Thoracic aorta (tissue), 2 donors: ENCODE measurements around the gene ZBTB7C. TPM values are rescaled to one million over a fixed set of nuclear protein-coding genes. Genes with fewer than 3 reads are reported as not detected.

Source experiments
- ATAC-seq: fragments of 150-250 bp; one replicate; pipeline ENCODE4 v1.8.0; 2017; ENCODE audit warnings: low read depth; ENCODE audit not compliant: insufficient number of reproducible peaks, low FRiP score
- DNase-seq: peaks from one replicate; pipeline ENCODE4 v3.0.0-alpha.2; 2020; ENCODE audit warnings: low spot score
- H3K27ac ChIP-seq, 2 donors: fragments of 200-600 bp; sonication (generic); 1 replicate in 1 of 2; 2 replicates in 1 of 2; pipeline ENCODE4 v1.5.1; 2016; ENCODE audit warnings: mild to moderate bottlenecking in 2 of 2, moderate library complexity in 2 of 2
- H3K27me3 ChIP-seq: fragments of 200-600 bp; sonication (generic); replicated peaks from 2 replicates; pipeline ENCODE4 v1.6.0; 2016; ENCODE audit warnings: mild to moderate bottlenecking; ENCODE audit not compliant: insufficient read depth
- H3K36me3 ChIP-seq: fragments of 200-600 bp; sonication (generic); one replicate; pipeline ENCODE4 v1.5.1; 2016
- H3K4me1 ChIP-seq, 2 donors: fragments of 200-600 bp; sonication (generic); 1 replicate in 1 of 2; 2 replicates in 1 of 2; pipeline versions ENCODE4 v1.5.1 to v1.6.0; 2016; ENCODE audit warnings: low read depth in 2 of 2, mild to moderate bottlenecking in 1 of 2; ENCODE audit not compliant: control insufficient read depth in 1 of 2
- H3K4me3 ChIP-seq: fragments of 200-600 bp; sonication (generic); 2 replicates; pipeline ENCODE4 v1.5.1; 2016; ENCODE audit warnings: mild to moderate bottlenecking
- H3K9me3 ChIP-seq: fragments of 200-600 bp; sonication (generic); 2 replicates; pipeline ENCODE4 v1.5.1; 2016
- CTCF ChIP-seq: fragments of 200-600 bp; sonication (generic); IDR thresholded peaks from one replicate; pipeline ENCODE4 v1.5.1; 2019; ENCODE audit warnings: antibody characterized with exemption
- total RNA-seq, 2 donors: library from RNA; depleted of rRNA; stranded (reverse); fragments of >200 nt; gene quantifications; one replicate each; pipeline versions ENCODE4 v1.1.0 to v1.2.3, GENCODE V29; 2016

ZBTB7C gene
- total RNA-seq, 2 donors from 2014 or later: 9.6 to 10.9 TPM

- Histone ChIP-seq H3K4me3 (no peak overlapping the region), H3K27me3 (no peaks in the 10 kb centered on the region), H3K9me3 (no peaks in the 10 kb centered on the region), H3K36me3 (no peaks in the 10 kb centered on the region), H3K27ac (no peak overlapping the region), H3K4me1 (no peaks in the 10 kb centered on the region)
- ATAC-seq (no peak), DNase-seq (no peak)
- TF ChIP-seq CTCF: no peak
Observed at GRCh38 chr18:48310353-48310752, 98.8 kb downstream of the ZBTB7C start.

GRCh38 chr18:48308755-48309575 lies 100.2 kb downstream of the ZBTB7C start:
- H3K9me3 ChIP-seq: no peaks in the 10 kb centered on the region
- DNase-seq (no peak), ATAC-seq (no peak)
- no peak overlapping the region for H3K4me3 ChIP-seq
- H3K36me3 ChIP-seq: no peaks in the 10 kb centered on the region
- TF ChIP-seq CTCF: no peak
- H3K4me1 ChIP-seq: no peaks in the 10 kb centered on the region
- H3K27me3 ChIP-seq: no peaks in the 10 kb centered on the region
- no peak overlapping the region for H3K27ac ChIP-seq

- no peak for TF ChIP-seq CTCF
- DNase-seq: no peak
Observed at GRCh38 chr18:48308027-48308635, 101.1 kb downstream of the ZBTB7C start.

GRCh38 chr18:48306838-48307237 lies 102.3 kb downstream of the ZBTB7C start:
- no peak for ATAC-seq
- no peaks in the 10 kb centered on the region for H3K9me3 ChIP-seq

More at GRCh38 chr18:48308027-48308635, 101.1 kb downstream of the ZBTB7C start:
- Histone ChIP-seq H3K9me3 (no peaks in the 10 kb centered on the region), H3K4me3 (no peak overlapping the region), H3K4me1 (no peaks in the 10 kb centered on the region), H3K27ac (no peak overlapping the region), H3K36me3 (no peaks in the 10 kb centered on the region), H3K27me3 (no peaks in the 10 kb centered on the region)
- no peak for ATAC-seq

More at GRCh38 chr18:48306838-48307237, 102.3 kb downstream of the ZBTB7C start:
- no peak for TF ChIP-seq CTCF
- Histone ChIP-seq H3K4me1 (no peaks in the 10 kb centered on the region), H3K36me3 (no peaks in the 10 kb centered on the region), H3K27me3 (no peaks in the 10 kb centered on the region), H3K27ac (no peak overlapping the region), H3K4me3 (no peak overlapping the region)
- no peak for DNase-seq
